GM12801 (cell line): ENCODE measurements around the gene PLEKHA8.

Experiments used
- TF ChIP-seq, protein P1 (sequence below): IDR thresholded peaks from one replicate; pipeline ENCODE4 v1.5.1; 2011; ENCODE audit warnings: control low read depth; ENCODE audit not compliant: insufficient read length; ENCODE audit errors: extremely low read depth

Gene PLEKHA8

DNA sequence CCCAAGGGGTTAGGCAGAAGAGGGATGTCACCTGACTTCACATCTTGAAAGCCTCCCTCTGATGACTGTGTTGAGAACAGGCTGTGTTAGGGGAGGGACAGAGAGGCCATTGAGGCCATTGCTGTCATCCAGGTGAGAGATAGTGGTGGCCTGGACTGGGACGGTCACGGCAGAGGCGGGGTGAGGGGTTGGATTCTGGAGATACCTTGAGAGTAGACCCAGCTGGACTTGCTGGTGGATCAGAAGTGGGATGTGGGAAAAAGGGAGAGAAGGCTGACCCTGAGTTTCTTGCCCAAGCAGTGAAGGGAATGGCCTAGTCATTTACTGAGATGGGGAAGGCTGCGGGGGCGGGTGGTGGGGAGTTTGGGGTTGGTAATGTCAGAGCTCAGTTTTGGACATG, 120.2 kb downstream of the PLEKHA8 start:
- TF ChIP-seq, protein P1, sequence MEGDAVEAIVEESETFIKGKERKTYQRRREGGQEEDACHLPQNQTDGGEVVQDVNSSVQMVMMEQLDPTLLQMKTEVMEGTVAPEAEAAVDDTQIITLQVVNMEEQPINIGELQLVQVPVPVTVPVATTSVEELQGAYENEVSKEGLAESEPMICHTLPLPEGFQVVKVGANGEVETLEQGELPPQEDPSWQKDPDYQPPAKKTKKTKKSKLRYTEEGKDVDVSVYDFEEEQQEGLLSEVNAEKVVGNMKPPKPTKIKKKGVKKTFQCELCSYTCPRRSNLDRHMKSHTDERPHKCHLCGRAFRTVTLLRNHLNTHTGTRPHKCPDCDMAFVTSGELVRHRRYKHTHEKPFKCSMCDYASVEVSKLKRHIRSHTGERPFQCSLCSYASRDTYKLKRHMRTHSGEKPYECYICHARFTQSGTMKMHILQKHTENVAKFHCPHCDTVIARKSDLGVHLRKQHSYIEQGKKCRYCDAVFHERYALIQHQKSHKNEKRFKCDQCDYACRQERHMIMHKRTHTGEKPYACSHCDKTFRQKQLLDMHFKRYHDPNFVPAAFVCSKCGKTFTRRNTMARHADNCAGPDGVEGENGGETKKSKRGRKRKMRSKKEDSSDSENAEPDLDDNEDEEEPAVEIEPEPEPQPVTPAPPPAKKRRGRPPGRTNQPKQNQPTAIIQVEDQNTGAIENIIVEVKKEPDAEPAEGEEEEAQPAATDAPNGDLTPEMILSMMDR = no peak

DNA sequence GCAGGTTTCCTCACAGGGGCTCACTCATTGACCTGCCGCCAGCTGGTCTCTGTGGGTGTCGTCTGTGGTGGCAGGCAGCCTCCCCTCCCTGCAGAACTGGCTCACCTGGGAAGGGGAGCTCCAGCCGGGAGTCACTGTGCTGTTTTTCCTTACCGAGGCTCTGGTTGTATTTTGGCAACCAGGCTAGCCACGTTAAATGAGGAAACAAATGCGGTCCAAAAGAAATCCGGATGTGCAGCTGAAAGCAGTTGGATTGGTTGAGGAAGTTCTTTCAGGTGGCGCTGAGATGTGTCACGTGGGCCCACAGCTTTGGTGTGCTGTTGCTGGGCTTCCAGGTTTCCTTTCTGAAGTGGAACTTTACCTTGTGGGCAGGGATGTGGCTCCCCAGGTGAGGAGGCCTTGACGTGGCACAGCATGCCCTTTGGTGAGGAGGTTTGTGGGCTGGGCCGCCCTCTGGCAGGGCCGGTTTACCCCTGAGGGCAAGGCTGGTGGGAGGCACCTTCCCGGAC, 120.8 kb downstream of the PLEKHA8 start:
- TF ChIP-seq, protein P1 = no peak

DNA sequence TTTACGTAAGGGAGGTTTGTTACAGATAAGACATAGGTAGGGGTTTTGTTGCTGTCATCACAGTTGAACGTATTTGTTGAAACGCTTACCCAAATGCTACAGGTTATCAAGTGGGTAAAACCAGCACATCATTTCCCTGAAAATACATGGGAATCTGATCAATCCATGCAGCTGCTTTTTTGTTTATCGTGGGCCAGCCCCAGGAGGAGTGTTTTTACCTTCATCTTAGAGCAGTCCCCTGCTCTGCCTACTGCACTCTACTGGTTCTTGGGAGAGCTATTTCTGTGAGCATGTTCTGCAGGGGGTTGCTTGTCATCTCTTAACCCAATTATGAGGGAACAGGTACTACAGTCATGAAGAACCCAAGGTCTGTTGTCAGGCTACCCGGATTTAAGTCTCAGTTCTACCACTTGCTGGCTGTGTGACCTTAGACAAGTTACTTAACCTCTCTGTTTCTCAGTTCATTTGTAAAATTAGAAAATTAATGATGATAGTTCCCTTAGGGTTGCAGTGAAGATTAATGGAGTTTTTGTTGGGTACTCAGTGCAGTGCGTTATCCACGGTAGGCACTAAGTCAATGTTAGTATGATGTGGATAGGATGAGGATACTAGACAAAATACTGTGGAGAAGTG, 121.5 kb downstream of the PLEKHA8 start:
- TF ChIP-seq, protein P1 = no peak

DNA sequence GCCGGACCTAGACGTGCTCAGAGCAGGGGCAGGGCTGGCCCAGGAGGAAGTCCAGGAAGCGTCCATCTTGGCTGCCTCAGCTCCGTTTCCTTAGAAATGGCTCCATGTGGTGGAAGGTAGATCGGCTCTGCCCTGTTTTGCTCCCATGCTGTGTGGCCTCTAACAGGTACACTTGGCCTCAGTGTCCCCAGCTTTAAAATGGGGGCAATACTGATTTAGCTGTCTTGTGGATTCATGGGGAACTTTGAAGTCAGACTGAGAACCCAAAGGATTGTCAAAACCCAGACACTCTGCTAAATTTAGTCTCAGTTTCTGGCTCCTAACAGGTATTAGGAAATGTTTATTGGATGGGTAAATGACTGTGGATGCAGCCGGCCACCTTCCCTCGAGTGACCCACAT, 122.5 kb downstream of the PLEKHA8 start:
- TF ChIP-seq, protein P1 = no peak

DNA sequence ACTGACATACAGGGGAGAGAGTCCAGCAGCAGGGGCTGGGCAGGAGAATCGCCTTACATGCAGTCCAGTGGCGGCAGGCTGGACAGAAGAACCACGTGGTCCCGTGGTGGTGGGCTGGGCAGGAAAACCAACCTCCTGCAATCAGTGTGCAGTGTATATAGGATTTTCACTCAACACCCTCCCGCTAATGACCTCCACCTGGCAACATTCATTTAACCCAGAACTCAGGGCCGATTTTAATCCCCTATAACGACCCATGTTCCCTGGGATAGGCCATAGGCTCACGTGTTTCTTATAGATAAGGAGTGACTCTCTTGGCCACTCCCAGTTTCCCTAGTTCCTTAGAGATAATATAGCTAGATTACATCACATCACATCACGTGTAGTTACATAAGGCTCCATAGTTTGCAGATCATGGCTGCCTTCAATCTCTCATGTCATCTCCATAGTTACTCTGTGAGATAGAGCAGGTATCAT, 125.9 kb downstream of the PLEKHA8 start:
- TF ChIP-seq, protein P1 = no peak

DNA sequence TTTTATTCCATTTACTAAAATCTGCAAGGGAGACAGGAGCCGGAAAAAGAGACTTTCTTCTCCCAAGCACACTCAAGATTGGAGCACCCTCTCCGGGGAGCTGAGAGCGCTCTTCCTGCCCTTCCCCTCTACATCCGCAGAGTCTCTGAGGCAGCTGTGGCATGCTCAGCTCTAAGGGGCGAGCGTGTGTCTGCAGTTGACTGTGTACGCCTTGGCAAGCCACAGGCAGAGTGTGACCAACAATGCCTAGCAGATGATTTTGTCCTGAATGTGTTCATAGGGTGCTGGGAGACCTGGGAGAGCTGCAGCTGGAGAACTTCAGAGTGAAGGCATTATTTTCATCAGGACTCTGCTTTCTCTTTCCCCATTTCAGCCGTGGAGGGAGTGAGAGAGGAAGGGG, 127.3 kb downstream of the PLEKHA8 start:
- TF ChIP-seq, protein P1 = no peak

DNA sequence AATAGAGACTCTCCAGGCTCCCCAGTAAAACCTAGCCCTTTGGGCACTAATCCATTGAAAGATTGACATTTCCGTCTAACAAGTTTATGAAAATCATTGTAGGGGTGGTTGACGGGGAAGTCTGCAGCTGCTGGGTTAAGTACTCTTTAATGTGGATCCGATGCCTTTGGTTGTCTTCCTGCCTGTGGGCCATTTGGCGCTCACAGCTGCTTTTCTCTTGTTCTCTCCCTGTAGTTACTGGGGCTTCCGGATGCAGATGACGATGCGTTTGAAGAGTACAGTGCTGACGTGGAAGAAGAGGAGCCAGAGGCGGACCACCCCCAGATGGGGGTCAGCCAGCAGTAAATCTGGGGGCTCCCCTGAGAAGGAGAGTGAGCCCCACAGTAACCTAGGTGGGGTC, 129.0 kb downstream of the PLEKHA8 start:
- TF ChIP-seq, protein P1 = no peak
